ENCODE data around the gene RXRA.

RXRA gene

DNA sequence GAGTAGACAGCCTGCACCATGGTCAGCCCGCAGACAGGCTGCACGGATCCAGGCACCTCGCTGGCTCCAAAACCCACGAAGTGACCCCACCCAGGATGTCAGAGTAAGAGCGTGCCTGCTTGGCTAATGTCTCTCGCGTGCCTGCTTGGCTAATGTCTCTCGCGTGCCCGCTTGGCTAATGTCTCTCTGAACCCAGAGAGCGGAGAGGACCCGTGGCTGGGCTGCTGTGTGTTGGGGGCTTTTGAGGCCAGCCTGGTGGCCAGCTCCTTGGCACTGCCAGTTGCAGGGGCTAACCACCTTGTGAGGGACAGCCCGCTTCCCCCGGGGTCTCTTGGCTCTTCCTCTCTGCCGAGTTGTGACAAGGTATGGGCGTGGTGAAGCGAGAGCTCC is 8.9 kb upstream of the RXRA start:
- TF ChIP-seq, protein P1, sequence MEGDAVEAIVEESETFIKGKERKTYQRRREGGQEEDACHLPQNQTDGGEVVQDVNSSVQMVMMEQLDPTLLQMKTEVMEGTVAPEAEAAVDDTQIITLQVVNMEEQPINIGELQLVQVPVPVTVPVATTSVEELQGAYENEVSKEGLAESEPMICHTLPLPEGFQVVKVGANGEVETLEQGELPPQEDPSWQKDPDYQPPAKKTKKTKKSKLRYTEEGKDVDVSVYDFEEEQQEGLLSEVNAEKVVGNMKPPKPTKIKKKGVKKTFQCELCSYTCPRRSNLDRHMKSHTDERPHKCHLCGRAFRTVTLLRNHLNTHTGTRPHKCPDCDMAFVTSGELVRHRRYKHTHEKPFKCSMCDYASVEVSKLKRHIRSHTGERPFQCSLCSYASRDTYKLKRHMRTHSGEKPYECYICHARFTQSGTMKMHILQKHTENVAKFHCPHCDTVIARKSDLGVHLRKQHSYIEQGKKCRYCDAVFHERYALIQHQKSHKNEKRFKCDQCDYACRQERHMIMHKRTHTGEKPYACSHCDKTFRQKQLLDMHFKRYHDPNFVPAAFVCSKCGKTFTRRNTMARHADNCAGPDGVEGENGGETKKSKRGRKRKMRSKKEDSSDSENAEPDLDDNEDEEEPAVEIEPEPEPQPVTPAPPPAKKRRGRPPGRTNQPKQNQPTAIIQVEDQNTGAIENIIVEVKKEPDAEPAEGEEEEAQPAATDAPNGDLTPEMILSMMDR (IDR thresholded peaks at IDR 0.05; ENCODE audit: low read depth, low read length), result no peak

DNA sequence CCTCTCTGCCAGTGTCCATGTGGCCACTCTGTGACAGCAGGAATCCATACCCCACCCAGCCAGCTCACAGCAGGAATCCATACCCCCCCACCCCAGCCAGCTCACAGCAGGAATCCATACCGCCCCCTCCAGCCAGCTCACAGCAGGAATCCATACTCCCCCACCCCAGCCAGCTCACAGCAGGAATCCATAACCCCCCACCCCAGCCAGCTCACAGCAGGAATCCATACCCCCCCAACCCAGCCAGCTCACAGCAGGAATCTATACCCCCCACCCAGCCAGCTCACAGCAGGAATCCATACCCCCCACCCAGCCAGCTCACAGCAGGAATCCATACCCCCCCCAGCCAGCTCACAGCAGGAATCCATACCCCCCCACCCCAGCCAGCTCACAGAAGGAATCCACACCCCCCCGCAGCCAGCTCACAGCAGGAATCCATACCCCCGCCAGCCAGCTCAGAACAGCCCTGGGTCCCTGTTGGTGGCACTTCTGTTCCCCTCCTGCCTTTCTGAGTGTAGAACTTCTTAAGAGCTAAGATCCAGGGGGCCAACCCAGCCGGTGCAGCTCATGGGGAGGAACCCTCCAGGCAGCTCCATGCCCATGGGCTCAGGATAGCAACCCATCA is 8.4 kb upstream of the RXRA start:
- in situ Hi-C loops (cut with HindIII; ENCODE audit: low sequenced_read_pairs), result loop anchor here (10.0 kb wide), 1 partner anchor 127 kb away; no protein-coding TSS in a partner anchor
- no peak overlapping the region for H3K4me3 ChIP-seq (ENCODE audit: low read depth, low read length)
- TF ChIP-seq, protein P1 (IDR thresholded peaks at IDR 0.05; ENCODE audit: low read depth, low read length), result no peak
- DNase-seq (ENCODE audit: low read depth, low spot score), result no peak

More for the DNA sequence above, 8.9 kb upstream of the RXRA start:
- in situ Hi-C loops (cut with HindIII; ENCODE audit: low sequenced_read_pairs), result loop anchor here (10.0 kb wide), 1 partner anchor 127 kb away; no protein-coding TSS in a partner anchor
- DNase-seq (ENCODE audit: low read depth, low spot score), result no peak
- H3K4me3 ChIP-seq (ENCODE audit: low read depth, low read length), result no peak overlapping the region

DNA sequence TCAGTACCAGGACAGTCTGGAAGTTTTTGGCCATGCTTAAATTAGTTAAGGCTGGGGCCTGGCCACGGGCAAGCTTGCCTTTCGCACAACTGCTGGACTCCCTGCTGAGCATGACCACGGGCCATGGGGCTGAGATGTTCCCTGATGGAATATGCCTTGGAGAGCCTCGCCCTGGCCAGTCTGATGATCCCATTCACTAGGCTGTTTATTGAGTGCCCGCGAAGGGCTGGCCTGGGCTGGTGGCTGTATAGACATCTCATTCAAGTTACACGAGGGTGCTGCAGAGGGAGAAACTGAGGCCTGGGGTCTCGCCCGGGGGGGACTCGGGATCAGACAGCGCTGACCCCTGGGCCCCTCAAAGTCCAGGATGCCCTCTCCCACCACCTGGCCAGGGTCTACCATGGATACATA is 7.8 kb upstream of the RXRA start:
- TF ChIP-seq, protein P1 (IDR thresholded peaks at IDR 0.05; ENCODE audit: low read depth, low read length), result no peak
- no peak overlapping the region for H3K4me3 ChIP-seq (ENCODE audit: low read depth, low read length)
- DNase-seq (ENCODE audit: low read depth, low spot score), result no peak
- in situ Hi-C loops (cut with HindIII; ENCODE audit: low sequenced_read_pairs), result loop anchor here (10.0 kb wide), 1 partner anchor 126 kb away; no protein-coding TSS in a partner anchor

DNA sequence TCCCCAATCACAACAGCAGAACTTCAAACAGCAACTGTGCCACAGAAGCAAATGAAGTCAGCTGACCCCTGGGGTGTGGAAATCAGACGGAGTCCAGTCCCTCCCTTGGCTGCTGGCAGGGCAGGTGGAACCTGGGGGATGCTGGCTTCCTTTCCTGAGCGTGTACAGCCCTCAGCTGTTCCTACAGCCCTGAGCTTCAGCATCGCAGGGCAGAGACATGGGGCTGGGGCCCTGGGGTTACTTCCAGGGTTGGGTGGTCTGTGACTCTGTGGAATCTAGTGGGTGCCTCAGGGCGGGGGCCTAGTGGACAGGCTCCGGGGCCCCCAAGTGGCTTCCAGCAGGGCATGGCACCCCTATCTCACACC is 7.3 kb upstream of the RXRA start:
- no peak for DNase-seq (ENCODE audit: low read depth, low spot score)
- no peak overlapping the region for H3K4me3 ChIP-seq (ENCODE audit: low read depth, low read length)
- TF ChIP-seq, protein P1 (IDR thresholded peaks at IDR 0.05; ENCODE audit: low read depth, low read length), result no peak
- in situ Hi-C loops (cut with HindIII; ENCODE audit: low sequenced_read_pairs), result loop anchor here (10.0 kb wide), 1 partner anchor 126 kb away; no protein-coding TSS in a partner anchor

DNA sequence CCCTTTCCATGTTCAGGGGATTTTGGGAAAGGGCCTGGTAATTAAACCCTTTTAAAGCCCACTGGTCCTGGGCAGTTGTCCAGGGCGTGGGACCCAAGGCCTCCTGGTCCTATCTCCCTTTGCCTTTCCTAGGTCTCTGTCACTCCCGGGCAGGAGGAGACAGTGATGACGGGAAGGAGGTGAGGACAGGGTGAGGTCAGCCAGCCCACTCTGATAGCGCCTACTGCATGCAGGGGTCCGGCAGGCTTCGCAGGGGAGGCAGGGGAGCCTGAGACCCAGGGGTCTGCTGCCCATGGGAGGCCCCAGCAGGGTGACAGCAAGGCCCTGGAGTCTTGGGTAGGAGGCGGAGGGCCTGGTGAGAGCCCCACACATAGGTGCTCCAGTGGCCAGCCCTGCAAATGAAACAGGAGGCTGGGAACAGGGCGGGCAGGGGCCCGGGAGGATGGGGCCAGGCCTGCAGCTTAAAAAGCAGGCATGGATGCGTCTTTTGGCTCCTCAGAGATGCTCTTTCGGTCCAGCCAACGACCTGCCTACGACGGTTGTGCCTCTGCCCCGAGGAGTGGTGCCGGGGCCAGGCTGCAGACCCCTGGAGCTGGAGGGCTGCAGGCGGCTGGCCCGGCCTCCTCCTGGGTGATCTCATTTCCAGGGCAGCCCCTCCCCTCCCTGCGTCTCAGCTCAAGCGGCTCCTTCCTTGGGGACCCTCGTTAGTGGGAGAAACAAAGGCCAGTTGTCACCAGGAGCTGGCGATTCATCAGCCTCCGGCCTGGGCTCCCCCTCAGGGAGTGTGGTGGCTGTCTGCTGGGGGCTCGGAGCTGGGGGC is 6.7 kb upstream of the RXRA start:
- in situ Hi-C loops (cut with HindIII; ENCODE audit: low sequenced_read_pairs), result loop anchor here (10.0 kb wide), 1 partner anchor 125 kb away; no protein-coding TSS in a partner anchor
- H3K4me3 ChIP-seq (ENCODE audit: low read depth, low read length), result no peak overlapping the region
- TF ChIP-seq, protein P1 (IDR thresholded peaks at IDR 0.05; ENCODE audit: low read depth, low read length), result no peak
- DNase-seq (ENCODE audit: low read depth, low spot score), result no peak

DNA sequence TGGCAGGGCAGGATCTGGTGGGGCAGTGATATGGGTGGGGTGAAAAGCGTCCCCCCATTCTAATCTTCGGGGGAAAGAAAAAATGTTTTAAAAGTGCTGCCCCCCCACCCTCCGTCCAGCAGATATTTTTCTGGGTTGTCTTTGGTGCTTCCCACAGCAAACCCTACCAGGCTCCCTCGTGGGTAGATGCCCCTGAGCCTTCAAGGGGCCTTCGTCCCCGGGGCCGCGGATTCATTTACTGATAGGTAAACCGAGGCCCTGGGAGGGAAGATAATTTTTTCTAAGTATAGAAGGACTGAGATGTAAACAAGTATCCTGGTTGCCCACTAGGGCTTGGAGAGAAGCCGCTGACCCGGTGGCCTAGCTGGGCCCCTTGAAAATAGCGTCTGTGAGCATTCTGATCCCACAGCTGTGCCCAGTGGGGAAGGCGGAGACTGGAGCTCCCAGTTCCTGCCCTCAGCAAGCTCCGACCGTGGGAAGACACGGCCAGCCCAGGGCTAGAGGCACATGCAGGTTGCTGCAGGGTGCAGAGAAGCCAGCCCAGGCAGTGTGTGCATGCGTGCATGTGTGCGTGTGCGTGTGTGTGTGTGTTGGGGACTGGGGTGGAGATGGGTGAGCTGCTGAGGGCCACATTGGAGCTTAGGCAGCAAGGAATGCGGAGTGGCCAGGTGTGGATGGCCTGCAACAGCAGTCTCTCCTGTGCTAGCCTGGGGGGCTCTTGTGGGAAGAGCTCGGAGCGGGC is 6.0 kb upstream of the RXRA start:
- TF ChIP-seq, protein P1 (IDR thresholded peaks at IDR 0.05; ENCODE audit: low read depth, low read length), result no peak
- no peak for DNase-seq (ENCODE audit: low read depth, low spot score)
- in situ Hi-C loops (cut with HindIII; ENCODE audit: low sequenced_read_pairs), result no loop called here
- H3K4me3 ChIP-seq (ENCODE audit: low read depth, low read length), result no peak overlapping the region

All from astrocyte of the spinal cord (primary cell).